ENCODE data around the gene ARHGAP45. TPM values are rescaled to one million over a fixed set of nuclear protein-coding genes. Genes with fewer than 3 reads are reported as not detected.

The ARHGAP45 gene
- total and polyA plus RNA-seq, 9 of the 15 experiments (the other 6 are each of a cell fraction or from before 2014, with no cell fraction given), result 0.08 to 22.1 (median 4.2) TPM

DNA sequence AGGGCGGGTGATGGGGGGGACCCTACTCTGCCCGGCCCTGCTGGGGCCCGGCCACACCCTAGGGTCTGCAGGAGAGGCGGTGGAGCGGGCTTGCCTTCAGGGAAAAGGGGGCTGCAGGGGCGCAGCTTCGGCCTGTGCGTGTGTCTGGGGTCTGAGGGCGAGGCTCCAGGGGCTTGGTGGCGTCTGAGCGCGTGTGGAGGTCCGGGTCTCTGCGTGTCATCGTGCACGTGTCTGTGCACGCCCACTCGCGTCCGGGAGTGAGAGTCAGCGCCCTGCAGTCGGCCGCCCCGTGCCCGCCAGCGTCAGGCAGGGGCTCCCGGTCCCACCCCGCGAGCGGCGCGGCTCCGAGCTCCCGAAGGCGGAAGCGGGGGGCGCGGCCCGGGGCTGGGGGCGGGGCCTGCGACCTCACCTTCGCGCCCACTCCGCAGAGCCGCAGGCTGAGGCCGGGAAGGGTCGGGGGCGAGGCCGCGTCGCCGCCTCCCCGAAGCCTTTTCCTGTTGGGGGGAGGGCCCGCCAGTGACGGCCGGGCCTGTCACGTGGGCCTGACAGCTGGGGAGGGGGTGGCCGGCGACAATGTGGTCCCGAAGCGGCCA is at the start of gene ARHGAP45 (continued):
- TF ChIP-seq, protein P1, sequence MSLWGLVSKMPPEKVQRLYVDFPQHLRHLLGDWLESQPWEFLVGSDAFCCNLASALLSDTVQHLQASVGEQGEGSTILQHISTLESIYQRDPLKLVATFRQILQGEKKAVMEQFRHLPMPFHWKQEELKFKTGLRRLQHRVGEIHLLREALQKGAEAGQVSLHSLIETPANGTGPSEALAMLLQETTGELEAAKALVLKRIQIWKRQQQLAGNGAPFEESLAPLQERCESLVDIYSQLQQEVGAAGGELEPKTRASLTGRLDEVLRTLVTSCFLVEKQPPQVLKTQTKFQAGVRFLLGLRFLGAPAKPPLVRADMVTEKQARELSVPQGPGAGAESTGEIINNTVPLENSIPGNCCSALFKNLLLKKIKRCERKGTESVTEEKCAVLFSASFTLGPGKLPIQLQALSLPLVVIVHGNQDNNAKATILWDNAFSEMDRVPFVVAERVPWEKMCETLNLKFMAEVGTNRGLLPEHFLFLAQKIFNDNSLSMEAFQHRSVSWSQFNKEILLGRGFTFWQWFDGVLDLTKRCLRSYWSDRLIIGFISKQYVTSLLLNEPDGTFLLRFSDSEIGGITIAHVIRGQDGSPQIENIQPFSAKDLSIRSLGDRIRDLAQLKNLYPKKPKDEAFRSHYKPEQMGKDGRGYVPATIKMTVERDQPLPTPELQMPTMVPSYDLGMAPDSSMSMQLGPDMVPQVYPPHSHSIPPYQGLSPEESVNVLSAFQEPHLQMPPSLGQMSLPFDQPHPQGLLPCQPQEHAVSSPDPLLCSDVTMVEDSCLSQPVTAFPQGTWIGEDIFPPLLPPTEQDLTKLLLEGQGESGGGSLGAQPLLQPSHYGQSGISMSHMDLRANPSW (CRISPR knock-in tag; IDR thresholded peaks at IDR 0.05), result no peak
- TF ChIP-seq NEUROD1 (IDR thresholded peaks at IDR 0.05; ENCODE audit: borderline replicate concordance, low read depth, low read length, partially characterized antibody), result no peak
- no peak for TF ChIP-seq ZNF175 (CRISPR knock-in tag; IDR thresholded peaks at IDR 0.05; ENCODE audit: low read depth)
- TF ChIP-seq, protein P2, sequence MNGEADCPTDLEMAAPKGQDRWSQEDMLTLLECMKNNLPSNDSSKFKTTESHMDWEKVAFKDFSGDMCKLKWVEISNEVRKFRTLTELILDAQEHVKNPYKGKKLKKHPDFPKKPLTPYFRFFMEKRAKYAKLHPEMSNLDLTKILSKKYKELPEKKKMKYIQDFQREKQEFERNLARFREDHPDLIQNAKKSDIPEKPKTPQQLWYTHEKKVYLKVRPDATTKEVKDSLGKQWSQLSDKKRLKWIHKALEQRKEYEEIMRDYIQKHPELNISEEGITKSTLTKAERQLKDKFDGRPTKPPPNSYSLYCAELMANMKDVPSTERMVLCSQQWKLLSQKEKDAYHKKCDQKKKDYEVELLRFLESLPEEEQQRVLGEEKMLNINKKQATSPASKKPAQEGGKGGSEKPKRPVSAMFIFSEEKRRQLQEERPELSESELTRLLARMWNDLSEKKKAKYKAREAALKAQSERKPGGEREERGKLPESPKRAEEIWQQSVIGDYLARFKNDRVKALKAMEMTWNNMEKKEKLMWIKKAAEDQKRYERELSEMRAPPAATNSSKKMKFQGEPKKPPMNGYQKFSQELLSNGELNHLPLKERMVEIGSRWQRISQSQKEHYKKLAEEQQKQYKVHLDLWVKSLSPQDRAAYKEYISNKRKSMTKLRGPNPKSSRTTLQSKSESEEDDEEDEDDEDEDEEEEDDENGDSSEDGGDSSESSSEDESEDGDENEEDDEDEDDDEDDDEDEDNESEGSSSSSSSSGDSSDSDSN (IDR thresholded peaks at IDR 0.05; ENCODE audit: borderline replicate concordance in 1 of 2, low read depth in 2 of 2, low read length in 2 of 2), result no peak
- no peak for TF ChIP-seq FOXM1 (IDR thresholded peaks at IDR 0.05; ENCODE audit: low read depth)
- TF ChIP-seq FOXM1 (CRISPR knock-in tag; IDR thresholded peaks at IDR 0.05; ENCODE audit: low read depth), result no peak
- TF ChIP-seq, protein P3, sequence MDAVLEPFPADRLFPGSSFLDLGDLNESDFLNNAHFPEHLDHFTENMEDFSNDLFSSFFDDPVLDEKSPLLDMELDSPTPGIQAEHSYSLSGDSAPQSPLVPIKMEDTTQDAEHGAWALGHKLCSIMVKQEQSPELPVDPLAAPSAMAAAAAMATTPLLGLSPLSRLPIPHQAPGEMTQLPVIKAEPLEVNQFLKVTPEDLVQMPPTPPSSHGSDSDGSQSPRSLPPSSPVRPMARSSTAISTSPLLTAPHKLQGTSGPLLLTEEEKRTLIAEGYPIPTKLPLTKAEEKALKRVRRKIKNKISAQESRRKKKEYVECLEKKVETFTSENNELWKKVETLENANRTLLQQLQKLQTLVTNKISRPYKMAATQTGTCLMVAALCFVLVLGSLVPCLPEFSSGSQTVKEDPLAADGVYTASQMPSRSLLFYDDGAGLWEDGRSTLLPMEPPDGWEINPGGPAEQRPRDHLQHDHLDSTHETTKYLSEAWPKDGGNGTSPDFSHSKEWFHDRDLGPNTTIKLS (IDR thresholded peaks at IDR 0.05; ENCODE audit: borderline replicate concordance, low read depth), result no peak
- no peak for TF ChIP-seq NCOA2 (IDR thresholded peaks at IDR 0.05; ENCODE audit: partially characterized antibody in 2 of 2)
- TF ChIP-seq, protein P4, sequence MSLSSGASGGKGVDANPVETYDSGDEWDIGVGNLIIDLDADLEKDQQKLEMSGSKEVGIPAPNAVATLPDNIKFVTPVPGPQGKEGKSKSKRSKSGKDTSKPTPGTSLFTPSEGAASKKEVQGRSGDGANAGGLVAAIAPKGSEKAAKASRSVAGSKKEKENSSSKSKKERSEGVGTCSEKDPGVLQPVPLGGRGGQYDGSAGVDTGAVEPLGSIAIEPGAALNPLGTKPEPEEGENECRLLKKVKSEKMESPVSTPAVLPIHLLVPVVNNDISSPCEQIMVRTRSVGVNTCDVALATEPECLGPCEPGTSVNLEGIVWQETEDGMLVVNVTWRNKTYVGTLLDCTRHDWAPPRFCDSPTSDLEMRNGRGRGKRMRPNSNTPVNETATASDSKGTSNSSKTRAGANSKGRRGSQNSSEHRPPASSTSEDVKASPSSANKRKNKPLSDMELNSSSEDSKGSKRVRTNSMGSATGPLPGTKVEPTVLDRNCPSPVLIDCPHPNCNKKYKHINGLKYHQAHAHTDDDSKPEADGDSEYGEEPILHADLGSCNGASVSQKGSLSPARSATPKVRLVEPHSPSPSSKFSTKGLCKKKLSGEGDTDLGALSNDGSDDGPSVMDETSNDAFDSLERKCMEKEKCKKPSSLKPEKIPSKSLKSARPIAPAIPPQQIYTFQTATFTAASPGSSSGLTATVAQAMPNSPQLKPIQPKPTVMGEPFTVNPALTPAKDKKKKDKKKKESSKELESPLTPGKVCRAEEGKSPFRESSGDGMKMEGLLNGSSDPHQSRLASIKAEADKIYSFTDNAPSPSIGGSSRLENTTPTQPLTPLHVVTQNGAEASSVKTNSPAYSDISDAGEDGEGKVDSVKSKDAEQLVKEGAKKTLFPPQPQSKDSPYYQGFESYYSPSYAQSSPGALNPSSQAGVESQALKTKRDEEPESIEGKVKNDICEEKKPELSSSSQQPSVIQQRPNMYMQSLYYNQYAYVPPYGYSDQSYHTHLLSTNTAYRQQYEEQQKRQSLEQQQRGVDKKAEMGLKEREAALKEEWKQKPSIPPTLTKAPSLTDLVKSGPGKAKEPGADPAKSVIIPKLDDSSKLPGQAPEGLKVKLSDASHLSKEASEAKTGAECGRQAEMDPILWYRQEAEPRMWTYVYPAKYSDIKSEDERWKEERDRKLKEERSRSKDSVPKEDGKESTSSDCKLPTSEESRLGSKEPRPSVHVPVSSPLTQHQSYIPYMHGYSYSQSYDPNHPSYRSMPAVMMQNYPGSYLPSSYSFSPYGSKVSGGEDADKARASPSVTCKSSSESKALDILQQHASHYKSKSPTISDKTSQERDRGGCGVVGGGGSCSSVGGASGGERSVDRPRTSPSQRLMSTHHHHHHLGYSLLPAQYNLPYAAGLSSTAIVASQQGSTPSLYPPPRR (CRISPR knock-in tag; IDR thresholded peaks at IDR 0.05; ENCODE audit: borderline replicate concordance), result no peak
- TF ChIP-seq, protein P5, sequence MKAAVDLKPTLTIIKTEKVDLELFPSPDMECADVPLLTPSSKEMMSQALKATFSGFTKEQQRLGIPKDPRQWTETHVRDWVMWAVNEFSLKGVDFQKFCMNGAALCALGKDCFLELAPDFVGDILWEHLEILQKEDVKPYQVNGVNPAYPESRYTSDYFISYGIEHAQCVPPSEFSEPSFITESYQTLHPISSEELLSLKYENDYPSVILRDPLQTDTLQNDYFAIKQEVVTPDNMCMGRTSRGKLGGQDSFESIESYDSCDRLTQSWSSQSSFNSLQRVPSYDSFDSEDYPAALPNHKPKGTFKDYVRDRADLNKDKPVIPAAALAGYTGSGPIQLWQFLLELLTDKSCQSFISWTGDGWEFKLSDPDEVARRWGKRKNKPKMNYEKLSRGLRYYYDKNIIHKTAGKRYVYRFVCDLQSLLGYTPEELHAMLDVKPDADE (conservative IDR thresholded peaks at IDR 0.05; ENCODE audit: control insufficient read depth, low read depth, low read length), result 0 out of 2 replicates have a peak, but pooled peaks have one; percentile 60
- TF ChIP-seq MECOM (CRISPR knock-in tag; IDR thresholded peaks at IDR 0.05), result no peak
- TF ChIP-seq, protein P6, sequence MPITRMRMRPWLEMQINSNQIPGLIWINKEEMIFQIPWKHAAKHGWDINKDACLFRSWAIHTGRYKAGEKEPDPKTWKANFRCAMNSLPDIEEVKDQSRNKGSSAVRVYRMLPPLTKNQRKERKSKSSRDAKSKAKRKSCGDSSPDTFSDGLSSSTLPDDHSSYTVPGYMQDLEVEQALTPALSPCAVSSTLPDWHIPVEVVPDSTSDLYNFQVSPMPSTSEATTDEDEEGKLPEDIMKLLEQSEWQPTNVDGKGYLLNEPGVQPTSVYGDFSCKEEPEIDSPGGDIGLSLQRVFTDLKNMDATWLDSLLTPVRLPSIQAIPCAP (CRISPR knock-in tag; IDR thresholded peaks at IDR 0.05; ENCODE audit: borderline replicate concordance), result no peak
